Peyer's patch (tissue), 4 donors: ENCODE results near the gene TMEM184A. TPM values are rescaled to one million over a fixed set of nuclear protein-coding genes. Genes with fewer than 3 reads are reported as not detected.

Experiments
- DNase-seq, 3 donors: peaks; one replicate each; pipeline ENCODE4 v3.0.0-alpha.2; 2017 to 2019
- H3K27ac ChIP-seq, 4 donors: fragments of 200-600 bp; sonication (generic); one replicate each; pipeline ENCODE4 v1.5.1; 2016 to 2019
- H3K27me3 ChIP-seq, 2 donors: fragments of 200-600 bp; sonication (generic); one replicate each; pipeline ENCODE4 v1.5.1; 2019
- H3K36me3 ChIP-seq, 3 donors: fragments of 200-600 bp; sonication (generic); one replicate each; pipeline ENCODE4 v1.5.1; 2016 to 2019
- H3K4me1 ChIP-seq, 4 donors: fragments of 200-600 bp; sonication (generic); one replicate each; pipeline ENCODE4 v1.5.1; 2016 to 2019
- H3K4me3 ChIP-seq, 4 donors: fragments of 200-600 bp; sonication (generic); 1 replicate in 3 of 4; 2 replicates in 1 of 4; pipeline ENCODE4 v1.5.1; 2016 to 2019; ENCODE audit warnings: mild to moderate bottlenecking in 1 of 4
- H3K9me3 ChIP-seq, 4 donors: fragments of 200-600 bp; sonication (generic); one replicate each; pipeline ENCODE4 v1.5.1; 2016 to 2019; ENCODE audit warnings: mild to moderate bottlenecking in 1 of 4
- POLR2A ChIP-seq, 2 donors: fragments of 450-650 bp; IDR thresholded peaks; one replicate each; pipeline ENCODE4 v1.5.1; 2017; ENCODE audit warnings: antibody characterized with exemption in 2 of 2, mild to moderate bottlenecking in 2 of 2, moderate library complexity in 2 of 2
- total RNA-seq, 4 donors: library from RNA; depleted of rRNA; stranded (reverse); fragments of >200 nt; gene quantifications; one replicate each; pipeline ENCODE4 v1.1.0, GENCODE V29; 2016
- TF ChIP-seq, protein P1 (sequence below), 6 experiments: fragments of 450-650 bp in 4 of 6; fragments of 200-600 bp in 2 of 6; sonication (generic) in 1 of 6; IDR thresholded peaks; one replicate each; pipeline ENCODE4 v1.5.1; 2017 to 2019; ENCODE audit warnings: antibody characterized with exemption in 6 of 6, mild to moderate bottlenecking in 3 of 6, moderate library complexity in 1 of 6

TMEM184A gene
- total RNA-seq, 4 donors from 2014 or later = 41.3 to 161 (median 151) TPM

DNA sequence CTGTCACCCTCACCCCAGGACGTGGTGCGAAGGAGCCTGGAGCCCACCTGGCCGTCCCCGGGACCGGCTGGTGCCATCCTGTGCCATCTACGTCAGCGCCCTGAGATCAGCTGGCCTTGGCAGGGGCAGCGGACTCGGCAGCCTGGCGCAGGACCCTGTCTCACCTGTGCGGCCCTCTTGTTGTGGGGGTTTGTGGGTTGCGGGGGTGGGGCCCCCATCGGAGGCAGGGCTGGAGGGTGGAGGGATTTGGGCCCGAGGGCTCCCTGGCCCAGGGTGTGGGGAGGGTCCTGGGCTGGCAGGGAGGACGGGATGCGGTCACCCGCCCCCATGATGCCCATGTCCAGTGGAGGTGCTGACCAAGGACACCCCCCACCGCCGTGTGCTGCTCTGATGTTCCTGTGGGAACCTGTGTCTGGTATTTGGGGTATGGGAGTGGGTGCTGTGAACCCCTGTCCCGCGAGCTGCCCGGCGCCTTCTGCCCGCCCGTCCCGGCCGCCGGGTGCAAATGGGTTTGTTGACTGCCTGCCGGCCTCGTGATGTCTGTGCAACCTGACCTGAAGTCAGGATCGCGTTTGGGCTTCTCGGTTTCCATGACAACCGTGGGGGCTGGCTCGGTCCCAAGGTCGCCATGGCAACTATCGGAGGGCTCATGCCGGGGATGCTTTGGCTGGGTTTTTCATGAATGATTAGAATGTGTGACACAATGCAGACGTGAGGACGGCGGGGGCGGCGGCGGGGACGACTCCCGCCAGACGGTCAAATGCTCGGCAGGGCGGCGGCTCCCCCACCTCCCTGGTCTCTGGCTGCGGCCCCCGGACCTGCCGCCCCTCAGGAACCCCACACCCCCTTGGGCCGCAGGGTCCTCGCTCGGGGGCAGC lies 18.2 kb downstream of the TMEM184A start:
- H3K36me3 ChIP-seq = peaks cover 0 to 54% (median 0%) of the 10 kb centered on the region in 3 donors
- TF ChIP-seq POLR2A (IDR thresholded peaks at IDR 0.05) = no peak
- TF ChIP-seq, protein P1, sequence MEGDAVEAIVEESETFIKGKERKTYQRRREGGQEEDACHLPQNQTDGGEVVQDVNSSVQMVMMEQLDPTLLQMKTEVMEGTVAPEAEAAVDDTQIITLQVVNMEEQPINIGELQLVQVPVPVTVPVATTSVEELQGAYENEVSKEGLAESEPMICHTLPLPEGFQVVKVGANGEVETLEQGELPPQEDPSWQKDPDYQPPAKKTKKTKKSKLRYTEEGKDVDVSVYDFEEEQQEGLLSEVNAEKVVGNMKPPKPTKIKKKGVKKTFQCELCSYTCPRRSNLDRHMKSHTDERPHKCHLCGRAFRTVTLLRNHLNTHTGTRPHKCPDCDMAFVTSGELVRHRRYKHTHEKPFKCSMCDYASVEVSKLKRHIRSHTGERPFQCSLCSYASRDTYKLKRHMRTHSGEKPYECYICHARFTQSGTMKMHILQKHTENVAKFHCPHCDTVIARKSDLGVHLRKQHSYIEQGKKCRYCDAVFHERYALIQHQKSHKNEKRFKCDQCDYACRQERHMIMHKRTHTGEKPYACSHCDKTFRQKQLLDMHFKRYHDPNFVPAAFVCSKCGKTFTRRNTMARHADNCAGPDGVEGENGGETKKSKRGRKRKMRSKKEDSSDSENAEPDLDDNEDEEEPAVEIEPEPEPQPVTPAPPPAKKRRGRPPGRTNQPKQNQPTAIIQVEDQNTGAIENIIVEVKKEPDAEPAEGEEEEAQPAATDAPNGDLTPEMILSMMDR (IDR thresholded peaks at IDR 0.05) = no peak
- H3K4me1 ChIP-seq = peaks cover 0 to 55% (median 15%) of the 10 kb centered on the region in 4 donors
- no peaks in the 10 kb centered on the region for H3K27me3 ChIP-seq
- peak overlapping the region; percentile 16 to 57 (median 40) for H3K4me3 ChIP-seq
- DNase-seq = peak; percentile 49 to 83 (median 74)
- H3K9me3 ChIP-seq = no peaks in the 10 kb centered on the region
- H3K27ac ChIP-seq = peak overlapping the region; percentile 72 to 98 (median 90)

DNA sequence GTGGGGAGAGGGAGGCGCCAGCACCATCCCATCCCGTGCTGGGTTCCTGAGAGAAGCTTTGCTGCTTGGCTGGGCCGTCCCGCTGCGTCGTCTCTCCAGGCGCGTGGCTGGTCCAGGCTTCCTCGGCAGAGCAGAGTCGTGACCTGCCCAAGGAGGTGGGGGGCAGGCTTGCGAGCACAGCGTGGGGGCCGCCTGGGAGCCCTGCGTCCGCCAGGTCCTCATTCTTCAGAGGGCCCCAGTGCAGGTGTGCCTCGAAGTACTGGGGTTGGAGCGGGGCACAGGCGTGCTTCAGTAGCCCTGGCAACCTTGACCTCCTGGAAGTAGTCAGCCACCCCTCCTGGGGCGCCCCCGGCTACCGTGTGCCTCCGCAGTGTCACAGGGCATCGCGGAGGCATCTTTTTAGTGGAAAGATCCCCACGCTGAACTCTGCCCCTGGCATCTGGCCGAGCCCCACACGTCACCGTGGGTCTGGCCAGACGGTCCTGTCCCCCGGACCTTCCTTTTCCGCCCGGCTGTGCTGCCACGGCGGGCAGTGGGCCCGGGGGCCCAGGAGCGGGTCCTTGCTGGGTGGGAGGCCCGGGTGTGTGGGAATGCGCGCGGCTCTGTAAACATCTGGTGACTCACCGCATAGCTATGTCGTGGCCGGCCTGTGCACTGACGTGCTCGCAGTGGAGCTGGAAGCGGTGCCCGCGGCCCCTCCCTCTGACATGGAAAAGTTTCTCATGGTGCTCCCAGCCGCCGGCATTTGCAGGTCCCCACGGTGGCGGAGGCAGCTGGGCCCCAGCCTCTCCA lies 19.1 kb downstream of the TMEM184A start:
- Histone ChIP-seq H3K27ac (peak overlapping the region; percentile 72 to 98 (median 90)), H3K27me3 (no peaks in the 10 kb centered on the region), H3K36me3 (peaks cover 0 to 45% (median 0%) of the 10 kb centered on the region in 3 donors), H3K4me1 (peaks cover 0 to 57% (median 17%) of the 10 kb centered on the region in 4 donors), H3K4me3 (peak overlapping the region; percentile 16 to 57 (median 40)), H3K9me3 (no peaks in the 10 kb centered on the region)
- peak; percentile 50 to 94 (median 89) for DNase-seq
- TF ChIP-seq, protein P1 (IDR thresholded peaks at IDR 0.05) = no peak
- TF ChIP-seq POLR2A (IDR thresholded peaks at IDR 0.05) = no peak

DNA sequence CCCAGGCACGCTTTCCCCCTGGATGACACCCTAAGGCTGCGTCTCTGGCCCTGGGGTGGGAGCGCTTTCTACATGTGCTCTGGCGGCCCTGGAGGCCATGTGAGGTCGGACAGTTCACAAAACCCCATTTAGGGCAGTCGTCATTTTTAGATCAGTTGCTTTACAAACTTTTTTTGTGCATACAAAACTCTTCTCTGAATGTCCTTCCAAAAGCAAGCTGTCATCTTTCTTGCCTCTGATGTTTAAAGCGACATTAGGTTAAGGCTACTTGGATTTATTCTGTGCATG lies 19.6 kb downstream of the TMEM184A start:
- no peaks in the 10 kb centered on the region for H3K9me3 ChIP-seq
- DNase-seq = no peak
- H3K36me3 ChIP-seq = peaks cover 0 to 40% (median 0%) of the 10 kb centered on the region in 3 donors
- no peak for TF ChIP-seq POLR2A (IDR thresholded peaks at IDR 0.05)
- TF ChIP-seq, protein P1 (IDR thresholded peaks at IDR 0.05) = no peak
- peak overlapping the region in 1 of 4 donors; percentile 54 for H3K4me3 ChIP-seq
- peaks cover 0 to 59% (median 18%) of the 10 kb centered on the region in 4 donors for H3K4me1 ChIP-seq
- H3K27me3 ChIP-seq = no peaks in the 10 kb centered on the region
- peak overlapping the region; percentile 72 to 98 (median 90) for H3K27ac ChIP-seq

DNA sequence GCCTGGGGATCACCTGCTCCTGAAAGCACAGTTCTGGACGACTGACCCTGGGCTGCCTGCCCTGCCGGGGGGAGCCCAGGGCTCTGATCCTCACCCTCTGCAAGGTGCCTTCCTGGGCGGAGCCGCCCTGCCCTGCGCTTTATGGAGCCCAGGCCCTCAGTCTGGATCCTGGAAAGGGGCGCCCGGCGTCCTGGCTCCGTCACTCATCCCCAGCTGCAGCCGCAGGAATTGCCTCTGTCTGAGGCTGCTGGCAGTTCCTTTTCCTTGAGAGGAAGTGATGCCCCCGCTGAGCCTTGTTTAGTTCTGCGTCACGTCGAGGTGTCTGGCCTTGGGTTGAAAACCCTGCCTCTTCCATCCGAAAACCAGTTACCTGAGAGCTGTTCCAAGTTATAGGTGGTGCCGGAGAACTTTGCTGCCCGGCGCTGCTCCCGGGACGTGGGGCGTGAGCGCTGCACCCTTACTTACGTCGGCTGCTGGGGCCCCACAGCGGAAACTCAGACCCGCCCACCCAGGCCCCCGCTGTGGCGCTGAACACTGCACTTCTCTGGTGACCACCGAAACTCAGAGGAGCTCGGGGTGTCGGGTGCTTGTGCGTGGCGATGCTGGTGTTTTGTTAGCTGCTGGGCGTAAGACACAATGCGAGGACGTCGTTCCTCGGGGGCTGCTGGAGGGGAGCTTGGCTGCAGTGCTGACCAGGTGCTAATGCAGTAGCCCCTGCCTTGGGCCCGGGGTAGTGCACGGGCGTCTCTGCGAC lies 20.1 kb downstream of the TMEM184A start:
- Histone ChIP-seq H3K27me3 (no peaks in the 10 kb centered on the region), H3K4me3 (no peak overlapping the region), H3K36me3 (peaks cover 0 to 35% (median 0%) of the 10 kb centered on the region in 3 donors), H3K4me1 (peaks cover 0 to 59% (median 18%) of the 10 kb centered on the region in 4 donors), H3K9me3 (no peaks in the 10 kb centered on the region), H3K27ac (peak overlapping the region; percentile 72 to 98 (median 90))
- no peak for TF ChIP-seq POLR2A (IDR thresholded peaks at IDR 0.05)
- TF ChIP-seq, protein P1 (IDR thresholded peaks at IDR 0.05) = no peak
- no peak for DNase-seq

DNA sequence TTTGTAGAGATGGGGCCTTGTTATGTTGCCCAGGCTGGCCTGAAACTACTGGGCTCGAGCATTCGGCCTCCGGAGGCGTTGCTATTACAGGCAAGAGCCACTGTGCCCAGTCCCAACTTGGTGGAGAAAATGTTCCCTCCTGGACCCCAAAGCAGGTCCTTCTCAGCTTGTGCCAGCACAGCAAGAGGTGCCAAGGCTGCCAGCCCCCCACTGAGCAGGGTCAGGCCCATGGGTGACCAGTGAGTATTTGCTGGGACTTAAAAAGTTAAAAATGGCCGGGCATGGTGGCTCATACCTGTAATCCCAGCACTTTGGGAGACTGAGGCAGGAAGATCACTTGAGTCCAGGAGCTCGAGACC lies 20.9 kb downstream of the TMEM184A start:
- Histone ChIP-seq H3K27me3 (no peaks in the 10 kb centered on the region), H3K4me3 (no peak overlapping the region), H3K27ac (peak overlapping the region in 1 of 4 donors; percentile 98), H3K9me3 (no peaks in the 10 kb centered on the region), H3K36me3 (peaks cover 0 to 27% (median 0%) of the 10 kb centered on the region in 3 donors), H3K4me1 (peaks cover 3 to 59% (median 18%) of the 10 kb centered on the region in 4 donors)
- TF ChIP-seq POLR2A (IDR thresholded peaks at IDR 0.05) = no peak
- TF ChIP-seq, protein P1 (IDR thresholded peaks at IDR 0.05) = no peak
- DNase-seq = no peak
